ENCODE data around the gene HNRNPLL.

HNRNPLL gene

GRCh38 chr2:38524580-38524979, 78.1 kb downstream of the HNRNPLL start:
- H3K27ac ChIP-seq = no peak overlapping the region
- no peak for TF ChIP-seq CTCF (IDR thresholded peaks at IDR 0.05)
- TF ChIP-seq ZFX (IDR thresholded peaks at IDR 0.05; ENCODE audit: borderline replicate concordance) = no peak

- TF ChIP-seq ZFX (IDR thresholded peaks at IDR 0.05; ENCODE audit: borderline replicate concordance) = no peak
- no peak for TF ChIP-seq CTCF (IDR thresholded peaks at IDR 0.05)
- H3K27ac ChIP-seq = no peak overlapping the region
Measured at GRCh38 chr2:38523728-38524437, 78.8 kb downstream of the HNRNPLL start.

- TF ChIP-seq ZFX (IDR thresholded peaks at IDR 0.05; ENCODE audit: borderline replicate concordance) = no peak
- TF ChIP-seq CTCF (IDR thresholded peaks at IDR 0.05) = no peak
- no peak overlapping the region for H3K27ac ChIP-seq
Measured at GRCh38 chr2:38522754-38523349, 79.9 kb downstream of the HNRNPLL start.

GRCh38 chr2:38521835-38522234, 80.9 kb downstream of the HNRNPLL start:
- TF ChIP-seq ZFX (IDR thresholded peaks at IDR 0.05; ENCODE audit: borderline replicate concordance) (no peak), CTCF (IDR thresholded peaks at IDR 0.05) (no peak)

GRCh38 chr2:38517284-38517683, 85.4 kb downstream of the HNRNPLL start:
- no peak for TF ChIP-seq CTCF (IDR thresholded peaks at IDR 0.05)
- no peak for TF ChIP-seq ZFX (IDR thresholded peaks at IDR 0.05; ENCODE audit: borderline replicate concordance)
- no peak overlapping the region for H3K27ac ChIP-seq

More at GRCh38 chr2:38521835-38522234, 80.9 kb downstream of the HNRNPLL start:
- H3K27ac ChIP-seq = no peak overlapping the region

- TF ChIP-seq CTCF (IDR thresholded peaks at IDR 0.05) = no peak
- TF ChIP-seq ZFX (IDR thresholded peaks at IDR 0.05; ENCODE audit: borderline replicate concordance) = no peak
- no peak overlapping the region for H3K27ac ChIP-seq
Measured at GRCh38 chr2:38516526-38516925, 86.2 kb downstream of the HNRNPLL start.

- TF ChIP-seq ZFX (IDR thresholded peaks at IDR 0.05; ENCODE audit: borderline replicate concordance) (no peak), CTCF (IDR thresholded peaks at IDR 0.05) (no peak)
- H3K27ac ChIP-seq = no peak overlapping the region
Measured at GRCh38 chr2:38516122-38516521, 86.6 kb downstream of the HNRNPLL start.
